CD4-positive, CD25-positive, alpha-beta regulatory T cell (primary cell): Measurements from ENCODE around the gene MYO1G. TPM values are rescaled to one million over a fixed set of nuclear protein-coding genes. Genes with fewer than 3 reads are reported as not detected.

Experiments
- ATAC-seq, 2 donors: fragments of 150-1000 bp; cut with Tn5 transposase; one replicate each; pipeline ENCODE4 v1.10.0; 2021; ENCODE audit warnings: low read depth in 2 of 2, moderate number of reproducible peaks in 2 of 2, moderate library complexity in 1 of 2
- DNase-seq, 3 donors: peaks; one replicate each; pipeline versions ENCODE4 v3.0.0 to v3.0.0-alpha.2; 2012 to 2022; ENCODE audit warnings: mixed read lengths in 1 of 3
- H3K27ac ChIP-seq: one replicate; pipeline ENCODE4 v1.7.0; 2013; ENCODE audit warnings: mild to moderate bottlenecking, low read length; ENCODE audit not compliant: insufficient read depth, poor library complexity, severe bottlenecking
- H3K27me3 ChIP-seq: one replicate; pipeline ENCODE4 v1.7.0; 2013; ENCODE audit warnings: low read length; ENCODE audit not compliant: control insufficient read depth, insufficient read depth
- H3K36me3 ChIP-seq: one replicate; pipeline ENCODE4 v1.7.0; 2013; ENCODE audit warnings: mild to moderate bottlenecking, low read length, moderate library complexity; ENCODE audit not compliant: control insufficient read depth, insufficient read depth
- H3K4me1 ChIP-seq: 2 replicates; pipeline ENCODE4 v1.7.0; 2013; ENCODE audit warnings: mild to moderate bottlenecking, low read length; ENCODE audit not compliant: insufficient read depth, control insufficient read depth, poor library complexity, severe bottlenecking
- H3K4me3 ChIP-seq: one replicate; pipeline ENCODE4 v1.7.0; 2013; ENCODE audit warnings: low read depth, mild to moderate bottlenecking, low read length, moderate library complexity
- H3K9me3 ChIP-seq, 2 experiments: 1 replicate in 1 of 2; 2 replicates in 1 of 2; pipeline ENCODE4 v1.7.0; 2013; ENCODE audit warnings: low read length in 2 of 2, mild to moderate bottlenecking in 1 of 2, moderate library complexity in 1 of 2; ENCODE audit not compliant: control insufficient read depth in 2 of 2
- H3K27ac Mint-ChIP-seq, 3 donors: one replicate each; pipeline ENCODE4 v1.8.0; 2020 to 2022; ENCODE audit warnings: mild to moderate bottlenecking in 3 of 3, mixed read lengths in 3 of 3, moderate library complexity in 2 of 3
- H3K27me3 Mint-ChIP-seq: one replicate; pipeline ENCODE4 v1.8.0; 2022; ENCODE audit warnings: mild to moderate bottlenecking, mixed read lengths
- H3K36me3 Mint-ChIP-seq: one replicate; pipeline ENCODE4 v1.8.0; 2020; ENCODE audit warnings: mixed read lengths
- H3K4me1 Mint-ChIP-seq, 4 donors: one replicate each; pipeline ENCODE4 v1.8.0; 2020 to 2022; ENCODE audit warnings: mixed read lengths in 4 of 4, mild to moderate bottlenecking in 1 of 4
- H3K4me3 Mint-ChIP-seq, 4 donors: one replicate each; pipeline ENCODE4 v1.8.0; 2020 to 2022; ENCODE audit warnings: mild to moderate bottlenecking in 4 of 4, mixed read lengths in 4 of 4, moderate library complexity in 3 of 4
- H3K9me3 Mint-ChIP-seq, 7 donors: one replicate each; pipeline ENCODE4 v1.8.0; 2020 to 2022; ENCODE audit warnings: mixed read lengths in 7 of 7, mild to moderate bottlenecking in 3 of 7, moderate library complexity in 2 of 7
- polyA plus RNA-seq, 4 donors: library from polyadenylated mRNA; unstranded; fragments of 300-500 nt; fragmentation: Illumina TruSeq; gene quantifications; one replicate each; pipeline ENCODE4 v1.2.3, GENCODE V29; 2021
- total RNA-seq: library from RNA; stranded (reverse); gene quantifications from one replicate; pipeline ENCODE4 v1.2.3, GENCODE V29; 2022

MYO1G gene
- total and polyA plus RNA-seq, 5 donors from 2014 or later = 132 to 427 (median 186) TPM

DNA sequence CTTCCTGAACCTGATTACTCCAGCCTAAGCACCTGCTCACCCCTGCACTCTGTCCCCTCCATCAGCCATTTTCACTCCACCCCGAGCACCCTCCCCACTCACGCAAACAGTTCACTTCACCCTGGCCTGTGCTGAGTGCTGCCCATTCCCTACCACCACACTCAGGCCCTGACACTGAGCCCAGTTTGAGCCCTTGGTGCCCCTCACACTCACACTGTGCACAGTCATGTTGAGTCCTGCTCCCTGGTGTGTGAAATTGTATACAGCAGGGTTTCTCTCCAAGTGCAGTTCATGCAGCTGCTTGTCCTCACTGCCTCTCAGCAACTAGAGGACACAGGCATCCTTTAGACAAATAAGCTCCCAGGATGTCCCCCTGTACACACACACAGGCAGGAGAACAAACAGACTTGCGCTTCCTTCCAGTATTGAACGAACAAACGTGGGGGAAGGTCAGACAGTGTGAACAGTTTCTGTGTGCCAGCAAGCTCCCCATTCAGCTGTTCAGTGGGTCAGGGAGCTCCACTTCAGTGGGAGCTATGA is 6.8 kb downstream of the MYO1G start:
- no peaks in the 10 kb centered on the region for H3K9me3 ChIP-seq
- Mint-ChIP-seq H3K36me3 (peaks cover 17% of the 10 kb centered on the region), H3K27me3 (no peaks in the 10 kb centered on the region), H3K9me3 (no peaks in the 10 kb centered on the region), H3K27ac (peak overlapping the region; percentile 32 to 80 (median 42)), H3K4me3 (peak overlapping the region in 1 of 4 donors; percentile 24), H3K4me1 (peaks cover 0 to 55% (median 18%) of the 10 kb centered on the region in 4 donors)
- DNase-seq (peak in 1 of 3 donors; percentile 3), ATAC-seq (no peak)
- H3K4me3 ChIP-seq = no peak overlapping the region
- H3K4me1 ChIP-seq = peaks cover 34% of the 10 kb centered on the region
- H3K27me3 ChIP-seq = no peaks in the 10 kb centered on the region
- H3K27ac ChIP-seq = no peak overlapping the region
- peaks cover 91% of the 10 kb centered on the region for H3K36me3 ChIP-seq

DNA sequence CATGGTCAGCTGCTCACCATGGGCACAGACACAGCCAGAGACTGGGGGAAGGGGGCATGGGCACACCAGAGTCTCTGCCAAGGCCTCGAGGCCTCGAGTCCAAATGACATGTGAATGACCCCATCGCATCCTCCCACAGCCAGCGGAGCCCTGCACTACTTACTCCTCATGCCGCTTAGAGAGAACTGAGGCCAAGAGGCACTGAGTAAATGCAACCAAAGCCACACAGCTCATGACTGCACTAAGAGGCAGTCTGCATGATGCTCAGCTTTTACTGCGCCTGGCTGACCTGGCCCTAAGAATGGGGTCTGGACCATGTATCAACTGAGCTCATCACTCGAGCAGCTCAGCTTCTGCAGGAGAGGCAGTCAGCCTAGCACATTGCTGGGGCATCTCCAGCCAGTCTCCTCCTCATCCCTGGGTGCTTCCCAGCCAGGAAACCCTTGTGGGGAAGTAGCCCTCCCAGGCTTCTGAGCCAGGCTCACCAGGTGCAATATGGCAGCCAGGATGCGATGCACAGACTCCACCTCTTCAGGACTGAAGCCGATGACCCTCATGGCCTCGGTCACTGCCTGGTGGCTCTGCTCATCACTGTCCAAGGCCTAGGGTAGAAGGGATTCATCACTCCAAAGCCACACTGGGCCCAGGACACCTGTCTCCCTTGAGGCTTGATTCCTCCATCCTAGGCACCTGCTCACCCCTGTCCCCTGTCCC is 7.5 kb downstream of the MYO1G start:
- Histone ChIP-seq H3K9me3 (no peaks in the 10 kb centered on the region), H3K4me1 (peaks cover 28% of the 10 kb centered on the region), H3K27ac (no peak overlapping the region), H3K36me3 (peaks cover 95% of the 10 kb centered on the region), H3K27me3 (no peaks in the 10 kb centered on the region), H3K4me3 (no peak overlapping the region)
- no peaks in the 10 kb centered on the region for H3K9me3 Mint-ChIP-seq
- peak in 1 of 3 donors; percentile 0 for DNase-seq
- H3K27ac Mint-ChIP-seq = peak overlapping the region; percentile 20 to 80 (median 32)
- no peak for ATAC-seq
- peaks cover 15% of the 10 kb centered on the region for H3K36me3 Mint-ChIP-seq
- H3K27me3 Mint-ChIP-seq = no peaks in the 10 kb centered on the region
- no peak overlapping the region for H3K4me3 Mint-ChIP-seq
- H3K4me1 Mint-ChIP-seq = peaks cover 0 to 48% (median 16%) of the 10 kb centered on the region in 4 donors

DNA sequence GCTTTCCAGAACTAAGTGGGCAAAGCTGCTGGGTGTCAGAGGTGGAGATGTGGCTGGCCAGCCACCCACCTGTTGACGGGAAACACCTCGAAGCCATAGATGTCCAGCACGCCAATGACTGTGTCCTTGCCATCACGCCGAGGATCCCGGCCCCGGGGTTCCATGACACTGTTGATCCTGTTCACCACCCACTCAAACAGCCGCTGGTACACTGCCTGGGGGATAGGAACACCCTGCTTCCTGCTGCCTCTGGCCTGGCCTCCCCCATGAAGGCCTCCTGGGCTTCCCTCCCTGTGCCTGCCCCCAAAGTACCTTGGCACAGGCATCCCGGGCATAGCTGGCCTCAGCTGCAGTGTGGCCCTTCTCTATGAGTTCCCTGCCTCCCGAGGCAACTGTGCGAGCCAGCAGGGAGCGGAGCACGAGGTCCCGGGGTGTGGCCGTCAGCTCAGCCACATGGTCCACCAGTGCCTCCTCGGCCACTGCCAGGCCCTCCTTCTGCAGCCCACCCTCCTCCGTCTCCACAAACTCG is 8.2 kb downstream of the MYO1G start:
- no peak overlapping the region for H3K27ac ChIP-seq
- no peak for DNase-seq
- Mint-ChIP-seq H3K4me3 (no peak overlapping the region), H3K4me1 (peaks cover 0 to 41% (median 16%) of the 10 kb centered on the region in 4 donors), H3K27ac (no peak overlapping the region), H3K9me3 (no peaks in the 10 kb centered on the region), H3K27me3 (no peaks in the 10 kb centered on the region), H3K36me3 (peaks cover 11% of the 10 kb centered on the region)
- no peak overlapping the region for H3K4me3 ChIP-seq
- H3K27me3 ChIP-seq = no peaks in the 10 kb centered on the region
- ATAC-seq = no peak
- H3K9me3 ChIP-seq = no peaks in the 10 kb centered on the region
- H3K36me3 ChIP-seq = peaks cover 95% of the 10 kb centered on the region
- H3K4me1 ChIP-seq = peaks cover 20% of the 10 kb centered on the region

DNA sequence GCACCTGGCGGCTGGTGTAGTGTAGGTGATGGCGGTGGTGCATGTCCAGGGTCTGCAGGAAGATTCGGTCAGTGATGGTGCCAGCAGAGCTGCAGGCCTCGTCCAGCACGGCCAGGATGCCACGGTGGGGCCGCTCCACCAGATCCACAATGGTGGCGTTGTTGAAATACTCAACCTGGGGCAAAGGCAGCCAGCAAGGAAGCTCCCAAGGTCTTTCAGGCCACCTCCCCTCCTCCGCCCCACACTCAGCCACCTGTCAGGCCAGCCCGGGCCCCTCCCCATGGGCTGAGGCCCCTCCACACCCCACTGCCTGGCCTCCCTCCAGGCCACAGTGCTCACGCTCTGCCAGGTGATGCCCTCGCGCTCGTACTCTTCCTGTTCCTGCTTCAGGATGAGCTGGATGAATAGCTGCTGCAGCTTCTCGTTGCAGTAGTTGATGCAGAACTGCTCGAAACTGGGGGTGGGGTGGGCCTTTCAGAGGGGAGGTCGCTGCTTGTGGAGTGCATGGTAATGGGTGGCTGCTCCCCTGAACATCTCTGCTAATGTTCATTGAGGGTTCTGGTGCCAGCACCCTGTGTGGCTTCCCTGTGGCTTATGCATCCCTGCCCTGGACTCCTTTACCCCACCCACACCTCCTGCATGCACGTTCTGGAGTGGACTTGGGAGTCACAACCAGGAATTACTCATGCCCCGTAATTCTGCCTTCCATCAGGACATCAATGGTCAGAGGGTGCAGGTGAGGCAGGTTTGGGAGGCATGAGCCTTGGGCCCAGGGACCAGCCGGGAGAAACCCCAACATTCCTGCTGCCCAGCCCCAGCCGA is 8.9 kb downstream of the MYO1G start:
- H3K9me3 ChIP-seq = no peaks in the 10 kb centered on the region
- no peak overlapping the region for H3K4me3 ChIP-seq
- no peaks in the 10 kb centered on the region for H3K27me3 Mint-ChIP-seq
- ATAC-seq (no peak), DNase-seq (no peak)
- no peaks in the 10 kb centered on the region for H3K9me3 Mint-ChIP-seq
- peaks cover 14% of the 10 kb centered on the region for H3K4me1 ChIP-seq
- no peak overlapping the region for H3K27ac Mint-ChIP-seq
- no peaks in the 10 kb centered on the region for H3K27me3 ChIP-seq
- H3K36me3 ChIP-seq = peaks cover 95% of the 10 kb centered on the region
- peaks cover 14% of the 10 kb centered on the region for H3K36me3 Mint-ChIP-seq
- peaks cover 0 to 34% (median 14%) of the 10 kb centered on the region in 4 donors for H3K4me1 Mint-ChIP-seq
- H3K4me3 Mint-ChIP-seq = no peak overlapping the region
- H3K27ac ChIP-seq = no peak overlapping the region

DNA sequence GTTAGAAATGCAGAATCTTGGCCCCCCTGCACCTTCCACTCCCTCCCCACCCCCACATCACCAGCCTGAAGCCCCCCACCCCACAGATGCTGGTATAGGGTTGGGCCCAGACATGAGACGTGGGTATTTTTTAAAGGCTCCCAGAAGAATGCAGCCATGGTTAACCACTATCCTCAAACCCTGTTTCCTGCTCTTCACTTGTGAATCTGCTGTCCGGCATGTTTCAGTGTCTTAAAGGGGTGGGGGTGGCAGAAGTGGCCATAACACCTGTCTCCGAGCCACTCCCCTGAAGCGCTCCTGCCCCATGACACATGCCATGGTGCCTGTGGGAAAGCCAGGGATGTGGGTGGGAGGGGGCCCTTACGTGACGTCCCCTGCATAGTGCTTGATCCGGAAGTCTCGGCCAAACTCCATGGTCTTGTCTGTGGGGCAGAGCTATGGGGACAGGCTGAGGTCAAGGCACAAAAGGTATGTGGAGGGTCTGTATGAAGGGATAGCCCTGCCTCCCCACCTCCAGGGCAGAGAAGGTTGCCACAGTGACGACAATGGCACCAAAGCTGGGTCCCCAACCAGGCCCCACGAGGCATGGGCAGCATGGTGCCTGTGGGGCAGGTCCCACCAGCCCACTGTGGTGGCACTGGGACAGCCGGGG is 9.6 kb downstream of the MYO1G start:
- Histone ChIP-seq H3K27me3 (no peaks in the 10 kb centered on the region), H3K27ac (no peak overlapping the region), H3K9me3 (no peaks in the 10 kb centered on the region), H3K4me1 (peaks cover 6% of the 10 kb centered on the region), H3K4me3 (no peak overlapping the region), H3K36me3 (peaks cover 91% of the 10 kb centered on the region)
- Mint-ChIP-seq H3K27me3 (no peaks in the 10 kb centered on the region), H3K4me1 (peaks cover 0 to 27% (median 11%) of the 10 kb centered on the region in 4 donors), H3K4me3 (no peak overlapping the region), H3K9me3 (no peaks in the 10 kb centered on the region), H3K27ac (no peak overlapping the region), H3K36me3 (peaks cover 10% of the 10 kb centered on the region)
- DNase-seq = no peak
- ATAC-seq = no peak

DNA sequence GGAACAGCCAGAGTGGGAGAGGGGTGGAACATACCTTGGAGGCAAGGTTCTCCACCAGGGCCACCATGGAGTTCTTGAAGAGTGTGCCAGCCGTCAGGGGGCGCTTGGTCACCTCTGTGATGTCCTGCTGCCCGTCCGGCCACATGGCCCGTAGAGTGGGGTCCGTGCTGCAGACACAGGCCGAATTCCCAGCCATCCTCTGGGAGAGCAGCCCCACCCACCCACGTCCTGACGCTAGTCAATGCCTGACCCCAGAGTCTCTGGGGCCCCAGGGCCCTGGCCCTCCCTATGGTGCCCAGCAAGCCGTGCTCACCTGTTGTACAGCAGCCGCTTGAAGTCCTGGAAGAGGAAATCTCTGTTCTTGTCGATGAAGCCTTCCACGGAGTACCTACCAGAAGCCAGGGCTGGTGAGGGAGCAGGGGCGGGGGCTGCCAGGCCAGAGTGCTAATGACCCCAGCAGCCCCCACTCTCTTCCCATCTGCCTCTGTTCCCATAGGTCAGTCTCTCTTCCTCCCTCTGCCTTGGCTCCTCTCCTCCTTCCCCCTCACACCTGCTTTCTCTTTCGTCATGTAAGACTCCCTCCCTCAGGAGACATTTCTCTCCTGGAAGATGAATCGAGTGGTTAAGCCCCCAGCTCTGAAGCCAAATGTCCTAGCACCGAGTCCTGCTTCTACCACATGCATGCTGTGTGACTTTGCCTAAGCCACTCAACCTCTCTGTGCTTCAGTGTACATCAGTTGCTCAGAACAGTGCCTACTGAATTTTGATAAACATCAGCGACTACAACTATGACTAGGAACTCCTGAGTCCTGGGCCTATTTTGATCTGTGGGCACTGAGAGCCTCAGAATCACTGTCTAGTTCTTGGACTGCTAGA is 11.0 kb downstream of the MYO1G start:
- DNase-seq = no peak
- H3K9me3 ChIP-seq = no peaks in the 10 kb centered on the region
- Mint-ChIP-seq H3K27me3 (no peaks in the 10 kb centered on the region), H3K27ac (peak overlapping the region; percentile 46 to 80 (median 79)), H3K4me3 (peak overlapping the region in 1 of 4 donors; percentile 4), H3K9me3 (no peaks in the 10 kb centered on the region), H3K36me3 (peaks cover 10% of the 10 kb centered on the region), H3K4me1 (peaks cover 0 to 17% (median 7%) of the 10 kb centered on the region in 4 donors)
- H3K27me3 ChIP-seq = no peaks in the 10 kb centered on the region
- no peaks in the 10 kb centered on the region for H3K4me1 ChIP-seq
- H3K4me3 ChIP-seq = no peak overlapping the region
- peaks cover 78% of the 10 kb centered on the region for H3K36me3 ChIP-seq
- no peak for ATAC-seq
- H3K27ac ChIP-seq = no peak overlapping the region
